ENCODE results near the gene NDUFC2.
"Not testable (repeated sequence)": the region's sequence is repeated elsewhere in the genome, so short reads cannot be mapped to it uniquely, and the experiment has no call there.

NDUFC2 gene

GRCh38 chr11:78072455-78072854, 7.2 kb downstream of the NDUFC2 start:
- peaks cover 66% of the 10 kb centered on the region for H3K36me3 Mint-ChIP-seq (ENCODE audit: insufficient read depth)

DNA sequence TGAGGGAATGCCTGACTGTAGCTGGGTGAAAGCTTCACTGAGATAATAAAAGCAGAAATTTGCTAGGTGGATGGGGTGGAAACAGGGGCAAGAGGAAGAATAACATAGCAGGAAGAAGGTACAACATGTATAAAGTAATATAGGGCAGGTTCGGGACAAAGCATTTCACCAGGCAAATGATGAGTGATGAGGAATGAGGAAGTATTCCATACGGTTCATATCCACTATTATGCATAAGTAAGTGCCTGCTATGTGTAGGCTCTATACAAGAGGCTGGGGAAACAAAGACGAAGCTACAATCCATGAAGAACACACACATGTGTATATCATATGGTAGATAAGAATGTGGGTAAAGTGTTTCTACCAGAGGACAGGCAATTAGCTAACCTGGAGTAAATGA, 7.9 kb downstream of the NDUFC2 start:
- Mint-ChIP-seq H3K4me3 (no peak overlapping the region), H3K27me3 (no peaks in the 10 kb centered on the region), H3K36me3 (ENCODE audit: insufficient read depth) (peaks cover 71% of the 10 kb centered on the region), H3K9me3 (no peaks in the 10 kb centered on the region), H3K27ac (peak overlapping the region in 1 of 2 donors; percentile 7), H3K4me1 (ENCODE audit: low read depth in 2 of 2) (peaks cover 13 to 32% of the 10 kb centered on the region in 2 donors)
- ATAC-seq (replicated peaks) (no peak), DNase-seq (no peak)

More at GRCh38 chr11:78072455-78072854, 7.2 kb downstream of the NDUFC2 start:
- H3K27ac Mint-ChIP-seq = no peak overlapping the region
- no peaks in the 10 kb centered on the region for H3K27me3 Mint-ChIP-seq
- ATAC-seq (replicated peaks) = no peak
- H3K9me3 Mint-ChIP-seq = no peaks in the 10 kb centered on the region
- H3K4me1 Mint-ChIP-seq (ENCODE audit: low read depth in 2 of 2) = peaks cover 15 to 34% of the 10 kb centered on the region in 2 donors
- H3K4me3 Mint-ChIP-seq = no peak overlapping the region
- no peak for DNase-seq

DNA sequence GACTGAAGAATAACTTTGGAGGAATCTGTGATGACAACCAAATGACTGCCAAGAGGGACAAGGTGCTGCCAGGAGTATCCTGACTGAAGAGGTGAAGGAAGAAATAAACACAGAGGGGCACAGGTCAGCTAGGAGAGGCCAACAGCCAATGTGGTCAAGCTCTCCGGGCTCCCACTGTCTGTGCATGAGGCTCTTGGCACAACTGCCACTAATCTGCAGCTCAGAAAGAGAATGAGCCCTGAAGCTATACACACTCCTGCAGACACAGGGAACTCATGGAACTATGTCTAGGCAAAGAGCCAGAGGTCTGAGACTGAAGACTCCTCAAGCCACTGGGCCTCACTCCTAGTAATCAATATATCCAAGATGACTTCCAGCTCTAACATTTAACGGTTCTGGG, 9.0 kb downstream of the NDUFC2 start:
- peaks cover 6 to 22% of the 10 kb centered on the region in 2 donors for H3K4me1 Mint-ChIP-seq (ENCODE audit: low read depth in 2 of 2)
- H3K27me3 Mint-ChIP-seq = no peaks in the 10 kb centered on the region
- DNase-seq (no peak), ATAC-seq (replicated peaks) (no peak)
- peaks cover 65% of the 10 kb centered on the region for H3K36me3 Mint-ChIP-seq (ENCODE audit: insufficient read depth)
- H3K4me3 Mint-ChIP-seq = no peak overlapping the region
- H3K27ac Mint-ChIP-seq = no peak overlapping the region
- H3K9me3 Mint-ChIP-seq = no peaks in the 10 kb centered on the region

- no peaks in the 10 kb centered on the region for H3K27me3 Mint-ChIP-seq
Observed at GRCh38 chr11:78069465-78069864, 10.2 kb downstream of the NDUFC2 start.

DNA sequence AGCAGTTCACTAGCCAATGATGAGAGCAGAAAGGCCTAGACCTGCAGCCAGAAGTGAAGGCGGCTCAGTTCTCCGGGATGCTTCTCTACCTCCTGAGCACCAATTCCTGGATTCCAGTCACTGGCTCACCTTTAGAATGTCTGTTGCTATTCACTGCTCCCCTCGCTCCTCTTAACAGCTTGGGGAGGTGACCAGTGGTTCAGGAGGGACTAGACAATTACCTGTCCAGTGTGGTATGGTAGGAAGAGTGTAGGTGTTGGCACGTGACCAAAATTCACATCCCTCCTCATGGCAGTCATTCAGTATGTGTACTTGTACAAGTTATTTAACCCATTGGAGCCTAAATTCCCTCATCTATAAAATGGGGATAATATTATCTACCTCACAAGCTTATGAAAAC, 12.0 kb downstream of the NDUFC2 start:
- Mint-ChIP-seq H3K27ac (peak overlapping the region; percentile 3 to 77), H3K36me3 (ENCODE audit: insufficient read depth) (peaks cover 51% of the 10 kb centered on the region), H3K9me3 (no peaks in the 10 kb centered on the region), H3K27me3 (no peaks in the 10 kb centered on the region), H3K4me3 (no peak overlapping the region), H3K4me1 (ENCODE audit: low read depth in 2 of 2) (peaks cover 2 to 9% of the 10 kb centered on the region in 2 donors)
- DNase-seq (no peak), ATAC-seq (replicated peaks) (no peak)

More at GRCh38 chr11:78069465-78069864, 10.2 kb downstream of the NDUFC2 start:
- ATAC-seq (replicated peaks) = no peak
- H3K27ac Mint-ChIP-seq = no peak overlapping the region
- peaks cover 2 to 16% of the 10 kb centered on the region in 2 donors for H3K4me1 Mint-ChIP-seq (ENCODE audit: low read depth in 2 of 2)
- H3K9me3 Mint-ChIP-seq = no peaks in the 10 kb centered on the region
- no peak overlapping the region for H3K4me3 Mint-ChIP-seq
- H3K36me3 Mint-ChIP-seq (ENCODE audit: insufficient read depth) = peaks cover 62% of the 10 kb centered on the region
- DNase-seq = no peak

DNA sequence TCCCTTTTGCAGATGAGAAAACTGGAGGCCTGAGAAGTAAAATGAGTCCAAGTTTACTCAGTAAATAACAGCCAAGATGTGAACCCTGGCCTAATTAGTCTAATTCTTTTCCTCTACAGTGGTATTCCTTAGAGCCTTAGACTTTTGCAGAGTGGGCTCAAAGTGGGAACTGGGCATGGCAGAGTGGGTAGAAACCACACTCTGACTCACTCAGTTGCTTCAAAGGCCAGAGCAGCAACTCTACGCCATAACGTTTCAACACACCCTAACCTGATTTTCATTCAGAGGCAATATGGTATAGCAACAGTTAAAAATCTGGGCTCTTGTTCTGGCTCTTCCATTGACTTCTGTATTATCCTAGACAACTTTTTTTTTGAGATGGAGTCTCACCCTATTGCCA, 13.2 kb downstream of the NDUFC2 start:
- no peak overlapping the region for H3K4me3 Mint-ChIP-seq
- H3K4me1 Mint-ChIP-seq (ENCODE audit: low read depth in 2 of 2) = peaks cover 0 to 4% of the 10 kb centered on the region in 2 donors
- H3K27ac Mint-ChIP-seq = no peak overlapping the region
- ATAC-seq (replicated peaks) (no peak), DNase-seq (no peak)
- H3K36me3 Mint-ChIP-seq (ENCODE audit: insufficient read depth) = peaks cover 42% of the 10 kb centered on the region
- no peaks in the 10 kb centered on the region for H3K27me3 Mint-ChIP-seq
- H3K9me3 Mint-ChIP-seq = no peaks in the 10 kb centered on the region

DNA sequence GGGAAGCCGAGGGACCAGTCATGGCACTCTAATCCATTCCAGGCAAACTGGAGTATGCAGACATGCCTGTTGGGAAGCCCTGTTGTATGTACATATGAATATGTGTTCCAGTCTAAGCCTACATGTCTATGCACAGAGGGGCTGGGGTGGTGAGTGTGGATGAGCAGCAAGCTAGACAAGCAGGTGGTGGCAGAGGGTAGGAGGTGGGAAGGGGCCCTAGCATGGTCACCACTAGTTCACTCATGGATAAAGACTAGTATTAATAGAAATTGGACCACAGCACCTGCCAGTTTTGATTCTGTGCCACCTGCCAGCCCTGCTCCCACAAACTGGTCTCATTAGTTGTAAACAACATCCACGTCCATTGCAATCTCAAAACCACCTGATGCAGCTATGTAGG, 14.5 kb downstream of the NDUFC2 start:
- Mint-ChIP-seq H3K4me3 (no peak overlapping the region), H3K27me3 (no peaks in the 10 kb centered on the region), H3K27ac (no peak overlapping the region), H3K9me3 (no peaks in the 10 kb centered on the region), H3K4me1 (ENCODE audit: low read depth in 2 of 2) (peaks cover 0 to 4% of the 10 kb centered on the region in 2 donors), H3K36me3 (ENCODE audit: insufficient read depth) (peaks cover 29% of the 10 kb centered on the region)
- DNase-seq (no peak), ATAC-seq (replicated peaks) (no peak)

- Mint-ChIP-seq H3K4me1 (ENCODE audit: low read depth in 2 of 2) (peaks cover 0 to 4% of the 10 kb centered on the region in 2 donors), H3K27ac (peak within 1 kb of the TSS in 1 of 2 donors; percentile 56)
Observed at GRCh38 chr11:78063440-78064181, 16.1 kb downstream of the NDUFC2 start, which contains the start of gene THRSP. Gene THRSP (plus strand): TSS chr11:78063861. CDS start chr11:78063882, 21 bp downstream.

GRCh38 chr11:78062671-78063070, 17.0 kb downstream of the NDUFC2 start:
- H3K27ac Mint-ChIP-seq = no peak overlapping the region

More at GRCh38 chr11:78063440-78064181, 16.1 kb downstream of the NDUFC2 start, which contains the start of gene THRSP:
- Mint-ChIP-seq H3K36me3 (ENCODE audit: insufficient read depth) (peaks cover 16% of the 10 kb centered on the region), H3K27me3 (no peaks in the 10 kb centered on the region), H3K9me3 (no peaks in the 10 kb centered on the region), H3K4me3 (no peak within 1 kb of the TSS)
- ATAC-seq (replicated peaks) = no peak
- DNase-seq = no peak

GRCh38 chr11:78061921-78062311, 17.7 kb downstream of the NDUFC2 start:
- Mint-ChIP-seq H3K4me3 (no peak overlapping the region), H3K27me3 (no peaks in the 10 kb centered on the region), H3K4me1 (ENCODE audit: low read depth in 2 of 2) (no peaks in the 10 kb centered on the region), H3K27ac (no peak overlapping the region), H3K36me3 (ENCODE audit: insufficient read depth) (peaks cover 2% of the 10 kb centered on the region), H3K9me3 (no peaks in the 10 kb centered on the region)
- ATAC-seq (replicated peaks) (no peak), DNase-seq (no peak)

More at GRCh38 chr11:78062671-78063070, 17.0 kb downstream of the NDUFC2 start:
- Mint-ChIP-seq H3K9me3 (no peaks in the 10 kb centered on the region), H3K36me3 (ENCODE audit: insufficient read depth) (peaks cover 7% of the 10 kb centered on the region), H3K27me3 (no peaks in the 10 kb centered on the region), H3K4me3 (no peak overlapping the region), H3K4me1 (ENCODE audit: low read depth in 2 of 2) (peaks cover 0 to 3% of the 10 kb centered on the region in 2 donors)
- DNase-seq (no peak), ATAC-seq (replicated peaks) (no peak)

- Mint-ChIP-seq H3K4me3 (no peak overlapping the region), H3K27ac (no peak overlapping the region)
Observed at GRCh38 chr11:78061088-78061920, 18.4 kb downstream of the NDUFC2 start.

GRCh38 chr11:78060533-78060932, 19.1 kb downstream of the NDUFC2 start:
- H3K36me3 Mint-ChIP-seq (ENCODE audit: insufficient read depth) = no peaks in the 10 kb centered on the region
- H3K27me3 Mint-ChIP-seq = no peaks in the 10 kb centered on the region
- DNase-seq = no peak
- H3K9me3 Mint-ChIP-seq = no peaks in the 10 kb centered on the region
- no peaks in the 10 kb centered on the region for H3K4me1 Mint-ChIP-seq (ENCODE audit: low read depth in 2 of 2)
- no peak for ATAC-seq (replicated peaks)
- no peak overlapping the region for H3K4me3 Mint-ChIP-seq
- no peak overlapping the region for H3K27ac Mint-ChIP-seq

More at GRCh38 chr11:78061088-78061920, 18.4 kb downstream of the NDUFC2 start:
- no peaks in the 10 kb centered on the region for H3K4me1 Mint-ChIP-seq (ENCODE audit: low read depth in 2 of 2)
- H3K36me3 Mint-ChIP-seq (ENCODE audit: insufficient read depth) = no peaks in the 10 kb centered on the region
- no peaks in the 10 kb centered on the region for H3K9me3 Mint-ChIP-seq
- no peak for ATAC-seq (replicated peaks)
- DNase-seq = no peak
- H3K27me3 Mint-ChIP-seq = no peaks in the 10 kb centered on the region

DNA sequence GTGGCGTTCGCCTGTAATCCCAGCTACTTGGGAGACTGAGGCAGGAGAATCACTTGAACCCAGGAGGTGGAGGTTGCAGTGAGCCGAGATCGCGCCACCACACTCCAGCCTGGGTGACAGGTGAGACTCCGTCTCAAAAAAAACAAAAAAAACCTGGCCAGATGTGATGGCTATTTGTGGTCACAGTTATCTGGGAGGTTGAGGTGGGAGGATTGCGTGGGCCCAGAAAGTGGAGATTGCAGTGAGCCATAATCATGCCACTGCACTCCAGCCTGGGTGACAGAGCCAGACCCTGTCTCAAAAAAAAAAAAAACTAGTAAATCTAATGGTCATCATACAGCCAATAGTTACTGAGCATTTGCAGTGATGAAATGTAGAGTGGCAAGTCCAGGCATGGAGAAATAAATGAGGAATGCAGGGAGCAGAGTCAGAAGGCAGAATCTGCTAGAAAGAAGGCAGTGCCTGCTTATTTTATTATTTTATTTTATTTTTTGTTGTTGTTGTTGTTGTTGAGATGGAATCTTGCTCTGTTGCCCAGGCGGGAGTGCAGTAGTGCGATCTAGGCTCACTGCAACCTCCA, 19.8 kb downstream of the NDUFC2 start:
- not testable (repeated sequence) for H3K4me3 Mint-ChIP-seq; ATAC-seq (replicated peaks); H3K27me3 Mint-ChIP-seq; H3K4me1 Mint-ChIP-seq (ENCODE audit: low read depth in 2 of 2); DNase-seq; H3K36me3 Mint-ChIP-seq (ENCODE audit: insufficient read depth); H3K27ac Mint-ChIP-seq; H3K9me3 Mint-ChIP-seq

Data from effector memory CD8-positive, alpha-beta T cell (primary cell).